ENCODE data around the gene KATNB1. TPM values are rescaled to one million over a fixed set of nuclear protein-coding genes. Genes with fewer than 3 reads are reported as not detected.

The KATNB1 gene
- total and polyA plus RNA-seq, 2 experiments from 2014 or later = 31.4 to 65.9 TPM

GRCh38 chr16:57747496-57747895 is 11.9 kb downstream of the KATNB1 start (continued):
- no peak for TF ChIP-seq ETS1 (IDR thresholded peaks at IDR 0.05)
- no peak for TF ChIP-seq POLR2AphosphoS5 (IDR thresholded peaks at IDR 0.05; ENCODE audit: low read depth)
- no peak for TF ChIP-seq CREB1 (CRISPR knock-in tag; IDR thresholded peaks at IDR 0.05; ENCODE audit: low read depth)
- no peak for TF ChIP-seq CTCF (conservative IDR thresholded peaks at IDR 0.05; ENCODE audit: low read depth in 2 of 2)

GRCh38 chr16:57747996-57748395 is 12.4 kb downstream of the KATNB1 start:
- Histone ChIP-seq H3K27me3 (ENCODE audit: insufficient read depth) (no peaks in the 10 kb centered on the region), H3K27ac (ENCODE audit: low read depth) (no peak overlapping the region), H3K4me2 (no peak overlapping the region), H3F3A (replicated peaks; ENCODE audit: low read depth) (no peaks in the 10 kb centered on the region), H3K4me3 (no peak overlapping the region), H2AFZ (no peak overlapping the region), H4K20me1 (replicated peaks; ENCODE audit: insufficient read depth) (no peaks in the 10 kb centered on the region; the same call in 1 of the 2 replicates), H3K36me3 (ENCODE audit: insufficient read depth) (no peaks in the 10 kb centered on the region), H3K9me2 (ENCODE audit: insufficient read depth) (no peaks in the 10 kb centered on the region), H3K4me1 (ENCODE audit: insufficient read depth) (no peaks in the 10 kb centered on the region), H3K79me2 (replicated peaks; ENCODE audit: insufficient read depth) (no peaks in the 10 kb centered on the region)
- DNase-seq (ENCODE audit: low spot score) (no peak), ATAC-seq (no peak)
- TF ChIP-seq POLR2AphosphoS5 (IDR thresholded peaks at IDR 0.05; ENCODE audit: low read depth) (no peak), EZH2 (IDR thresholded peaks at IDR 0.05; ENCODE audit: low read depth, unreplicated experiment) (no peak)
- H3K27me3 Mint-ChIP-seq (ENCODE audit: insufficient read depth, low read depth, poor library complexity) = peaks cover 3% of the 10 kb centered on the region
- no peak overlapping the region for H3K27ac Mint-ChIP-seq
- H3K9me3 Mint-ChIP-seq = no peaks in the 10 kb centered on the region
- no peak overlapping the region for H3K4me3 Mint-ChIP-seq
- H3K4me1 Mint-ChIP-seq = no peaks in the 10 kb centered on the region
- peaks cover 20% of the 10 kb centered on the region for H3K36me3 Mint-ChIP-seq (ENCODE audit: low read depth)

- Histone ChIP-seq H3K27ac (ENCODE audit: low read depth) (no peak overlapping the region), H3F3A (replicated peaks; ENCODE audit: low read depth) (no peaks in the 10 kb centered on the region), H3K4me1 (ENCODE audit: insufficient read depth) (no peaks in the 10 kb centered on the region), H3K4me2 (no peak overlapping the region), H3K9me2 (ENCODE audit: insufficient read depth) (no peaks in the 10 kb centered on the region), H2AFZ (no peak overlapping the region), H3K27me3 (ENCODE audit: insufficient read depth) (no peaks in the 10 kb centered on the region), H3K79me2 (replicated peaks; ENCODE audit: insufficient read depth) (no peaks in the 10 kb centered on the region), H3K4me3 (no peak overlapping the region), H3K36me3 (ENCODE audit: insufficient read depth) (no peaks in the 10 kb centered on the region), H4K20me1 (replicated peaks; ENCODE audit: insufficient read depth) (no peaks in the 10 kb centered on the region; the same call in 1 of the 2 replicates)
- no peak for DNase-seq (ENCODE audit: low spot score)
- no peaks in the 10 kb centered on the region for H3K9me3 Mint-ChIP-seq
- peaks cover 3% of the 10 kb centered on the region for H3K27me3 Mint-ChIP-seq (ENCODE audit: insufficient read depth, low read depth, poor library complexity)
- no peaks in the 10 kb centered on the region for H3K4me1 Mint-ChIP-seq
- no peak for ATAC-seq
- no peak overlapping the region for H3K4me3 Mint-ChIP-seq
- H3K36me3 Mint-ChIP-seq (ENCODE audit: low read depth) = peaks cover 19% of the 10 kb centered on the region
- no peak overlapping the region for H3K27ac Mint-ChIP-seq
- TF ChIP-seq EZH2 (IDR thresholded peaks at IDR 0.05; ENCODE audit: low read depth, unreplicated experiment) (no peak), ZNF331 (CRISPR knock-in tag; IDR thresholded peaks at IDR 0.05; ENCODE audit: low read depth) (no peak), POLR2AphosphoS5 (IDR thresholded peaks at IDR 0.05; ENCODE audit: low read depth) (no peak), JUNB (IDR thresholded peaks at IDR 0.05; ENCODE audit: unreplicated experiment) (no peak), STAT1 (IDR thresholded peaks at IDR 0.05; ENCODE audit: unreplicated experiment) (no peak), CTCF (conservative IDR thresholded peaks at IDR 0.05; ENCODE audit: low read depth in 2 of 2) (no peak), REST (IDR thresholded peaks at IDR 0.05; ENCODE audit: unreplicated experiment) (no peak), EZH2phosphoT487 (IDR thresholded peaks at IDR 0.05; ENCODE audit: unreplicated experiment) (no peak), ETS1 (IDR thresholded peaks at IDR 0.05) (no peak)
Measured at GRCh38 chr16:57748596-57748995, 13.0 kb downstream of the KATNB1 start.

All from GM23338 (cell line).